OCI-LY7 (cell line): Measurements from ENCODE around the gene SAMM50.

ENCODE experiments used
- CTCF ChIP-seq: fragments of 200-600 bp; sonication (generic); conservative IDR thresholded peaks from 2 replicates; pipeline ENCODE4 v1.5.1; 2014; ENCODE audit warnings: mild to moderate bottlenecking, antibody characterized with exemption, low read length, moderate library complexity, mixed read lengths
- EZH2phosphoT487 ChIP-seq: fragments of 200-600 bp; sonication (generic); IDR thresholded peaks from 2 replicates; pipeline ENCODE4 v1.6.1; 2018; ENCODE audit warnings: low read depth, borderline replicate concordance, mild to moderate bottlenecking, mixed run types, antibody characterized with exemption, low read length, moderate library complexity, mixed read lengths

GRCh38 chr22:43951966-43952365, 3.3 kb upstream of the SAMM50 start:
- TF ChIP-seq CTCF, result no peak
- TF ChIP-seq EZH2phosphoT487, result no peak
